ENCODE results near the gene CCDC33.

Gene CCDC33

GRCh38 chr15:74317820-74318375 is 81.8 kb downstream of the CCDC33 start:
- Histone ChIP-seq H3K27ac (ENCODE audit: low read depth, low read length) (no peak overlapping the region), H2AFZ (ENCODE audit: low read depth, low read length, severe bottlenecking) (no peak overlapping the region), H4K20me1 (ENCODE audit: low read depth, low read length) (no peaks in the 10 kb centered on the region), H3K27me3 (ENCODE audit: low read length) (no peaks in the 10 kb centered on the region), H3F3A (ENCODE audit: insufficient read depth) (no peaks in the 10 kb centered on the region), H3K9ac (ENCODE audit: low read length) (no peak overlapping the region), H3K36me3 (ENCODE audit: low read length) (no peaks in the 10 kb centered on the region), H3K79me2 (ENCODE audit: insufficient read depth, low read length) (no peaks in the 10 kb centered on the region), H3K9me3 (ENCODE audit: insufficient read depth, low read length) (no peaks in the 10 kb centered on the region), H3K4me3 (ENCODE audit: insufficient read depth, low read length, poor library complexity, severe bottlenecking) (no peak overlapping the region), H3K9me2 (replicated peaks; ENCODE audit: insufficient read depth, low read length) (no peaks in the 10 kb centered on the region), H3K4me2 (ENCODE audit: low read depth, low read length, poor library complexity, severe bottlenecking) (no peak overlapping the region)
- TF ChIP-seq CTCF (IDR thresholded peaks at IDR 0.05; ENCODE audit: insufficient read depth, low read length, poor library complexity, severe bottlenecking) (no peak), EZH2phosphoT487 (conservative IDR thresholded peaks at IDR 0.05; ENCODE audit: low read length) (no peak)

GRCh38 chr15:74318376-74319137 is 82.4 kb downstream of the CCDC33 start:
- no peaks in the 10 kb centered on the region for H3K27me3 ChIP-seq (ENCODE audit: low read length)
- H3K9ac ChIP-seq (ENCODE audit: low read length), result no peak overlapping the region
- TF ChIP-seq EZH2phosphoT487 (conservative IDR thresholded peaks at IDR 0.05; ENCODE audit: low read length), result no peak
- TF ChIP-seq CTCF (IDR thresholded peaks at IDR 0.05; ENCODE audit: insufficient read depth, low read length, poor library complexity, severe bottlenecking), result no peak
- H3K9me2 ChIP-seq (replicated peaks; ENCODE audit: insufficient read depth, low read length), result no peaks in the 10 kb centered on the region
- no peak overlapping the region for H3K4me2 ChIP-seq (ENCODE audit: low read depth, low read length, poor library complexity, severe bottlenecking)
- H3K9me3 ChIP-seq (ENCODE audit: insufficient read depth, low read length), result no peaks in the 10 kb centered on the region
- H4K20me1 ChIP-seq (ENCODE audit: low read depth, low read length), result no peaks in the 10 kb centered on the region
- no peaks in the 10 kb centered on the region for H3K79me2 ChIP-seq (ENCODE audit: insufficient read depth, low read length)
- no peaks in the 10 kb centered on the region for H3K36me3 ChIP-seq (ENCODE audit: low read length)
- no peak overlapping the region for H2AFZ ChIP-seq (ENCODE audit: low read depth, low read length, severe bottlenecking)
- H3F3A ChIP-seq (ENCODE audit: insufficient read depth), result no peaks in the 10 kb centered on the region
- H3K4me3 ChIP-seq (ENCODE audit: insufficient read depth, low read length, poor library complexity, severe bottlenecking), result no peak overlapping the region
- H3K27ac ChIP-seq (ENCODE audit: low read depth, low read length), result no peak overlapping the region

- H3K9ac ChIP-seq (ENCODE audit: low read length), result no peak overlapping the region
- no peak overlapping the region for H3K27ac ChIP-seq (ENCODE audit: low read depth, low read length)
- no peaks in the 10 kb centered on the region for H3K36me3 ChIP-seq (ENCODE audit: low read length)
- no peaks in the 10 kb centered on the region for H3K9me2 ChIP-seq (replicated peaks; ENCODE audit: insufficient read depth, low read length)
- H3K79me2 ChIP-seq (ENCODE audit: insufficient read depth, low read length), result no peaks in the 10 kb centered on the region
- H3K4me2 ChIP-seq (ENCODE audit: low read depth, low read length, poor library complexity, severe bottlenecking), result no peak overlapping the region
- no peaks in the 10 kb centered on the region for H3F3A ChIP-seq (ENCODE audit: insufficient read depth)
- H4K20me1 ChIP-seq (ENCODE audit: low read depth, low read length), result no peaks in the 10 kb centered on the region
- H2AFZ ChIP-seq (ENCODE audit: low read depth, low read length, severe bottlenecking), result no peak overlapping the region
- no peaks in the 10 kb centered on the region for H3K9me3 ChIP-seq (ENCODE audit: insufficient read depth, low read length)
- H3K4me3 ChIP-seq (ENCODE audit: insufficient read depth, low read length, poor library complexity, severe bottlenecking), result no peak overlapping the region
- TF ChIP-seq CTCF (IDR thresholded peaks at IDR 0.05; ENCODE audit: insufficient read depth, low read length, poor library complexity, severe bottlenecking), result no peak
- H3K27me3 ChIP-seq (ENCODE audit: low read length), result no peaks in the 10 kb centered on the region
Measured at GRCh38 chr15:74319138-74319460, 83.0 kb downstream of the CCDC33 start.

All from SU-DHL-6 (cell line).